Hepatocyte (in vitro differentiated cells): ENCODE measurements around the gene PTPN1.

ENCODE experiments used
- EZH2phosphoT487 ChIP-seq: fragments of 200-600 bp; sonication (generic); IDR thresholded peaks from one replicate; pipeline ENCODE4 v1.6.1; 2018; ENCODE audit warnings: antibody characterized with exemption, mild to moderate bottlenecking, low read depth, moderate library complexity; ENCODE audit not compliant: unreplicated experiment, severe bottlenecking
- TF ChIP-seq, protein P1 (sequence below): fragments of 200-600 bp; sonication (generic); IDR thresholded peaks from 2 replicates; pipeline ENCODE4 v1.5.1; 2016; ENCODE audit warnings: antibody characterized with exemption, mild to moderate bottlenecking; ENCODE audit not compliant: poor library complexity

GRCh38 chr20:50535162-50535561 lies 25.0 kb downstream of the PTPN1 start:
- TF ChIP-seq, protein P1, sequence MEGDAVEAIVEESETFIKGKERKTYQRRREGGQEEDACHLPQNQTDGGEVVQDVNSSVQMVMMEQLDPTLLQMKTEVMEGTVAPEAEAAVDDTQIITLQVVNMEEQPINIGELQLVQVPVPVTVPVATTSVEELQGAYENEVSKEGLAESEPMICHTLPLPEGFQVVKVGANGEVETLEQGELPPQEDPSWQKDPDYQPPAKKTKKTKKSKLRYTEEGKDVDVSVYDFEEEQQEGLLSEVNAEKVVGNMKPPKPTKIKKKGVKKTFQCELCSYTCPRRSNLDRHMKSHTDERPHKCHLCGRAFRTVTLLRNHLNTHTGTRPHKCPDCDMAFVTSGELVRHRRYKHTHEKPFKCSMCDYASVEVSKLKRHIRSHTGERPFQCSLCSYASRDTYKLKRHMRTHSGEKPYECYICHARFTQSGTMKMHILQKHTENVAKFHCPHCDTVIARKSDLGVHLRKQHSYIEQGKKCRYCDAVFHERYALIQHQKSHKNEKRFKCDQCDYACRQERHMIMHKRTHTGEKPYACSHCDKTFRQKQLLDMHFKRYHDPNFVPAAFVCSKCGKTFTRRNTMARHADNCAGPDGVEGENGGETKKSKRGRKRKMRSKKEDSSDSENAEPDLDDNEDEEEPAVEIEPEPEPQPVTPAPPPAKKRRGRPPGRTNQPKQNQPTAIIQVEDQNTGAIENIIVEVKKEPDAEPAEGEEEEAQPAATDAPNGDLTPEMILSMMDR = no peak
- TF ChIP-seq EZH2phosphoT487 = no peak
